ENCODE measurements around the gene ANKRD11. TPM values are rescaled to one million over a fixed set of nuclear protein-coding genes. Genes with fewer than 3 reads are reported as not detected.

ANKRD11 gene
- polyA plus RNA-seq, 4 donors, result 82.9 to 111 (median 91.2) TPM

GRCh38 chr16:89232107-89232506 is 258.3 kb downstream of the ANKRD11 start:
- no peak for DNase-seq (ENCODE audit: low read depth in 4 of 4, low spot score in 3 of 4)

GRCh38 chr16:89230255-89230654 is 260.1 kb downstream of the ANKRD11 start:
- DNase-seq (ENCODE audit: low read depth in 4 of 4, low spot score in 3 of 4), result no peak

- no peak for DNase-seq (ENCODE audit: low read depth in 4 of 4, low spot score in 3 of 4)
These were observed 265.7 kb downstream of the ANKRD11 start for GRCh38 chr16:89224665-89225064.

- DNase-seq (ENCODE audit: low read depth in 4 of 4, low spot score in 3 of 4), result no peak
These were observed 267.4 kb downstream of the ANKRD11 start for GRCh38 chr16:89222931-89223330.

- DNase-seq (ENCODE audit: low read depth in 4 of 4, low spot score in 3 of 4), result no peak
These were observed 268.8 kb downstream of the ANKRD11 start for GRCh38 chr16:89221604-89222003.

GRCh38 chr16:89219365-89219764 is 271.0 kb downstream of the ANKRD11 start:
- no peak for DNase-seq (ENCODE audit: low read depth in 4 of 4, low spot score in 3 of 4)

Other genes starting within 250 kb of the ANKRD11 start
- 100 to 1,000 TPM in 2 of 4 donors, 10 to 100 TPM in 2; 77.2 to 134 (median 90.2) TPM for gene SPG7, start 17.8 kb upstream of the ANKRD11 start, polyA plus RNA-seq (ENCODE audit: insufficient read length in 4 of 4)
- gene RPL13, start 70.1 kb upstream of the ANKRD11 start, polyA plus RNA-seq (ENCODE audit: insufficient read length in 4 of 4), result 1,000 to 10,000 TPM; 1,612 to 2,647 (median 1,789) TPM
- gene CPNE7, start 85.2 kb upstream of the ANKRD11 start, polyA plus RNA-seq (ENCODE audit: insufficient read length in 4 of 4), result 10 to 100 TPM in 1 of 4 donors, 1 to 10 TPM in 3; 2.9 to 11.5 (median 3.9) TPM
- gene DPEP1, start 123.1 kb upstream of the ANKRD11 start, polyA plus RNA-seq (ENCODE audit: insufficient read length in 4 of 4), result 10 to 100 TPM in 3 of 4 donors, 1 to 10 TPM in 1; 3.8 to 51.1 (median 27.2) TPM
- 10 to 100 TPM; 57.1 to 76.8 (median 64.8) TPM for gene CHMP1A, start 167.1 kb upstream of the ANKRD11 start, polyA plus RNA-seq (ENCODE audit: insufficient read length in 4 of 4)
- gene SPATA33, start 167.3 kb upstream of the ANKRD11 start, polyA plus RNA-seq (ENCODE audit: insufficient read length in 4 of 4), result 10 to 100 TPM in 3 of 4 donors, 1 to 10 TPM in 1; 7.6 to 16.4 (median 15.2) TPM
- gene CDK10, start 196.1 kb upstream of the ANKRD11 start, polyA plus RNA-seq (ENCODE audit: insufficient read length in 4 of 4), result 100 to 1,000 TPM in 2 of 4 donors, 10 to 100 TPM in 2; 71.0 to 160 (median 89.9) TPM
- gene SPATA2L, start 211.1 kb upstream of the ANKRD11 start, polyA plus RNA-seq (ENCODE audit: insufficient read length in 4 of 4), result 1 to 10 TPM; 2.8 to 8.1 (median 5.4) TPM
- 10 to 100 TPM; 10.8 to 17.3 (median 12.2) TPM for gene VPS9D1, start 230.3 kb upstream of the ANKRD11 start, polyA plus RNA-seq (ENCODE audit: insufficient read length in 4 of 4)
- gene ZNF276, start 231.0 kb upstream of the ANKRD11 start, polyA plus RNA-seq (ENCODE audit: insufficient read length in 4 of 4), result 10 to 100 TPM; 23.6 to 35.4 (median 30.4) TPM

All from left renal pelvis (tissue), 4 donors.